HG02938 (cell line): ENCODE measurements around the gene DCTN4.

Experiments
- ATAC-seq: cut with Tn5 transposase; IDR thresholded peaks from one replicate; pipeline ENCODE4 v1.9.1; 2021; ENCODE audit warnings: mild to moderate bottlenecking, moderate library complexity; ENCODE audit not compliant: unreplicated experiment

DCTN4 gene

GRCh38 chr5:150672237-150672883, 86.5 kb downstream of the DCTN4 start:
- ATAC-seq: no peak

- no peak for ATAC-seq
Measured at GRCh38 chr5:150671509-150672236, 87.1 kb downstream of the DCTN4 start.

GRCh38 chr5:150670948-150671310, 87.9 kb downstream of the DCTN4 start:
- ATAC-seq: no peak

- no peak for ATAC-seq
Measured at GRCh38 chr5:150670275-150670947, 88.4 kb downstream of the DCTN4 start.

- ATAC-seq: no peak
Measured at GRCh38 chr5:150665044-150665443, 93.8 kb downstream of the DCTN4 start.

GRCh38 chr5:150663936-150664335, 94.9 kb downstream of the DCTN4 start:
- no peak for ATAC-seq

GRCh38 chr5:150662731-150663516, 95.9 kb downstream of the DCTN4 start:
- ATAC-seq: no peak

GRCh38 chr5:150661821-150662596, 96.8 kb downstream of the DCTN4 start:
- no peak for ATAC-seq

- ATAC-seq: no peak
Measured at GRCh38 chr5:150661086-150661485, 97.7 kb downstream of the DCTN4 start, which contains the start of gene MYOZ3. Gene MYOZ3 (plus strand): TSS chr5:150661251. CDS start chr5:150662942, 1,691 bp downstream.

- ATAC-seq: no peak
Measured at GRCh38 chr5:150660108-150660831, 98.5 kb downstream of the DCTN4 start.

GRCh38 chr5:150659360-150660107, 99.3 kb downstream of the DCTN4 start:
- ATAC-seq: no peak

GRCh38 chr5:150658699-150659265, 100.0 kb downstream of the DCTN4 start:
- no peak for ATAC-seq
